ENCODE measurements around the gene RANBP1. TPM values are rescaled to one million over a fixed set of nuclear protein-coding genes. Genes with fewer than 3 reads are reported as not detected.

RANBP1 gene
- total and polyA plus RNA-seq, 9 of the 15 experiments (the other 6 are each of a cell fraction or from before 2014, with no cell fraction given), result 162 to 2,891 (median 1,289) TPM

DNA sequence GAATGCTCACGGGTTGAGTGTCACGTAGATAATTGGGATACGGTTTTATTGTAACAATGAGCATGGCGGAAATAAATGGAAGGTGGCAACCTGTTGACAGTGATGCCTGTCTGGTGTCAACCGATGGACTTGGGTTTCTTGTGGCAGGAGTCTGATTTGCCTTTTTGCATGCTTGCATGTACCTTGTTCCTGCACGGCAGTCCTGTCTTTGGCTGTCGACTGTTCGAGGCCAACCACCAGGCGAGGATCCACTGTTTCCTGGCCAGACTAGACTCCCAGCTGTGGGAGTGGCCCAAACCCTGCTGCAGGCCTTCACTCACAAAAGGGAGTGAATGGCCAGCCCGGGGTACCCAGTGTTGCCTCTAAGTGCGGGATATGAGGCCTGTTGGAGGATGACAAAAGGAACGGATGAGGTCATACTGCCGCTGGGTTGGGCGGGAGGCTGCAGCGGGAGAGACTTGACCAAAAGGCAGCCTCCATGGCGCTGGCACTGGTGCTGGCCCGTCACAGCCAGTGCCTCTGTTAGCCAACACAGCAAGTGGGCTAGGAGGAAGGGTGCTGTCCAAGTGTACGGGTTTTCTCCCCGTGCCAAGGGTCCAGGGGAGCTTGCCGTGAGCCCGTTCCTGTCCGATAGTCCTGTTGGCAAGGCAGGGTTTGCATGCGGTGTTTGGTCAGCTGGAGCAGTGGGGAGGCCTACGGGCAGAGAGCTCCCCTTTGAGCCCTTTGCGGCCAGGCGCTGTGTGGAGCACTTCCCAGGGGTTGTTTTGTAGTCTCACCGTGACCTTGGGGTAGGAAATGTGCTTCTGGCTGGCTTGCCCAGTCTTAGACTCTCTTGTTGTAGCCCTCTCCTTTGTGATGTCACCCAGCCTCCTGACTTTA lies 34.9 kb upstream of the RANBP1 start (continued):
- TF ChIP-seq, protein P1, sequence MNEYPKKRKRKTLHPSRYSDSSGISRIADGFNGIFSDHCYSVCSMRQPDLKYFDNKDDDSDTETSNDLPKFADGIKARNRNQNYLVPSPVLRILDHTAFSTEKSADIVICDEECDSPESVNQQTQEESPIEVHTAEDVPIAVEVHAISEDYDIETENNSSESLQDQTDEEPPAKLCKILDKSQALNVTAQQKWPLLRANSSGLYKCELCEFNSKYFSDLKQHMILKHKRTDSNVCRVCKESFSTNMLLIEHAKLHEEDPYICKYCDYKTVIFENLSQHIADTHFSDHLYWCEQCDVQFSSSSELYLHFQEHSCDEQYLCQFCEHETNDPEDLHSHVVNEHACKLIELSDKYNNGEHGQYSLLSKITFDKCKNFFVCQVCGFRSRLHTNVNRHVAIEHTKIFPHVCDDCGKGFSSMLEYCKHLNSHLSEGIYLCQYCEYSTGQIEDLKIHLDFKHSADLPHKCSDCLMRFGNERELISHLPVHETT (CRISPR knock-in tag; conservative IDR thresholded peaks at IDR 0.05 in 1 of 2, IDR thresholded peaks at IDR 0.05 in 1 of 2), result no peak
- TF ChIP-seq FOXP1 (CRISPR knock-in tag; IDR thresholded peaks at IDR 0.05), result no peak
- peak; percentile 75; the same call in 1 of the 2 replicates for TF ChIP-seq ZNF311 (CRISPR knock-in tag; IDR thresholded peaks at IDR 0.05)
- TF ChIP-seq, protein P2, sequence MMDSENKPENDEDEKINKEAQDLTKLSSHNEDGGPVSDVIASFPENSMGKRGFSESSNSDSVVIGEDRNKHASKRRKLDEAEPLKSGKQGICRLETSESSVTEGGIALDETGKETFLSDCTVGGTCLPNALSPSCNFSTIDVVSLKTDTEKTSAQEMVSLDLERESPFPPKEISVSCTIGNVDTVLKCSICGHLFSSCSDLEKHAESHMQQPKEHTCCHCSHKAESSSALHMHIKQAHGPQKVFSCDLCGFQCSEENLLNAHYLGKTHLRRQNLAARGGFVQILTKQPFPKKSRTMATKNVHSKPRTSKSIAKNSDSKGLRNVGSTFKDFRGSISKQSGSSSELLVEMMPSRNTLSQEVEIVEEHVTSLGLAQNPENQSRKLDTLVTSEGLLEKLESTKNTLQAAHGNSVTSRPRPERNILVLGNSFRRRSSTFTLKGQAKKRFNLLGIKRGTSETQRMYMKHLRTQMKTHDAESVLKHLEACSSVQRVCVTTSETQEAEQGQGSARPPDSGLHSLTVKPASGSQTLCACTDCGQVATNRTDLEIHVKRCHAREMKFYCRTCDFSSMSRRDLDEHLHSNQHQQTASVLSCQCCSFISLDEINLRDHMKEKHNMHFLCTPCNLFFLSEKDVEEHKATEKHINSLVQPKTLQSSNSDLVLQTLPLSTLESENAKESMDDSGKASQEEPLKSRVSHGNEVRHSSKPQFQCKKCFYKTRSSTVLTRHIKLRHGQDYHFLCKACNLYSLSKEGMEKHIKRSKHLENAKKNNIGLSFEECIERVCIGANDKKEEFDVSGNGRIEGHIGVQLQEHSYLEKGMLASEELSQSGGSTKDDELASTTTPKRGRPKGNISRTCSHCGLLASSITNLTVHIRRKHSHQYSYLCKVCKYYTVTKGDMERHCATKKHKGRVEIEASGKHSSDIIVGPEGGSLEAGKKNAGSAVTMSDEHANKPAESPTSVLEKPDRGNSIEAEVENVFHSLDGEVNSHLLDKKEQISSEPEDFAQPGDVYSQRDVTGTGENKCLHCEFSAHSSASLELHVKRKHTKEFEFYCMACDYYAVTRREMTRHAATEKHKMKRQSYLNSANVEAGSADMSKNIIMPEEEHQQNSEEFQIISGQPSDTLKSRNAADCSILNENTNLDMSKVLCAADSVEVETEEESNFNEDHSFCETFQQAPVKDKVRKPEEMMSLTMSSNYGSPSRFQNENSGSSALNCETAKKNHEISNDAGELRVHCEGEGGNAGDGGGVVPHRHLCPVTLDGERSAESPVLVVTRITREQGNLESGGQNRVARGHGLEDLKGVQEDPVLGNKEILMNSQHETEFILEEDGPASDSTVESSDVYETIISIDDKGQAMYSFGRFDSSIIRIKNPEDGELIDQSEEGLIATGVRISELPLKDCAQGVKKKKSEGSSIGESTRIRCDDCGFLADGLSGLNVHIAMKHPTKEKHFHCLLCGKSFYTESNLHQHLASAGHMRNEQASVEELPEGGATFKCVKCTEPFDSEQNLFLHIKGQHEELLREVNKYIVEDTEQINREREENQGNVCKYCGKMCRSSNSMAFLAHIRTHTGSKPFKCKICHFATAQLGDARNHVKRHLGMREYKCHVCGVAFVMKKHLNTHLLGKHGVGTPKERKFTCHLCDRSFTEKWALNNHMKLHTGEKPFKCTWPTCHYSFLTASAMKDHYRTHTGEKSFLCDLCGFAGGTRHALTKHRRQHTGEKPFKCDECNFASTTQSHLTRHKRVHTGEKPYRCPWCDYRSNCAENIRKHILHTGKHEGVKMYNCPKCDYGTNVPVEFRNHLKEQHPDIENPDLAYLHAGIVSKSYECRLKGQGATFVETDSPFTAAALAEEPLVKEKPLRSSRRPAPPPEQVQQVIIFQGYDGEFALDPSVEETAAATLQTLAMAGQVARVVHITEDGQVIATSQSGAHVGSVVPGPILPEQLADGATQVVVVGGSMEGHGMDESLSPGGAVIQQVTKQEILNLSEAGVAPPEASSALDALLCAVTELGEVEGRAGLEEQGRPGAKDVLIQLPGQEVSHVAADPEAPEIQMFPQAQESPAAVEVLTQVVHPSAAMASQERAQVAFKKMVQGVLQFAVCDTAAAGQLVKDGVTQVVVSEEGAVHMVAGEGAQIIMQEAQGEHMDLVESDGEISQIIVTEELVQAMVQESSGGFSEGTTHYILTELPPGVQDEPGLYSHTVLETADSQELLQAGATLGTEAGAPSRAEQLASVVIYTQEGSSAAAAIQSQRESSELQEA (IDR thresholded peaks at IDR 0.05; ENCODE audit: low read depth), result no peak
- TF ChIP-seq BCOR (IDR thresholded peaks at IDR 0.05), result no peak
- no peak for TF ChIP-seq GTF2E2 (tag; IDR thresholded peaks at IDR 0.05)
- TF ChIP-seq, protein P3, sequence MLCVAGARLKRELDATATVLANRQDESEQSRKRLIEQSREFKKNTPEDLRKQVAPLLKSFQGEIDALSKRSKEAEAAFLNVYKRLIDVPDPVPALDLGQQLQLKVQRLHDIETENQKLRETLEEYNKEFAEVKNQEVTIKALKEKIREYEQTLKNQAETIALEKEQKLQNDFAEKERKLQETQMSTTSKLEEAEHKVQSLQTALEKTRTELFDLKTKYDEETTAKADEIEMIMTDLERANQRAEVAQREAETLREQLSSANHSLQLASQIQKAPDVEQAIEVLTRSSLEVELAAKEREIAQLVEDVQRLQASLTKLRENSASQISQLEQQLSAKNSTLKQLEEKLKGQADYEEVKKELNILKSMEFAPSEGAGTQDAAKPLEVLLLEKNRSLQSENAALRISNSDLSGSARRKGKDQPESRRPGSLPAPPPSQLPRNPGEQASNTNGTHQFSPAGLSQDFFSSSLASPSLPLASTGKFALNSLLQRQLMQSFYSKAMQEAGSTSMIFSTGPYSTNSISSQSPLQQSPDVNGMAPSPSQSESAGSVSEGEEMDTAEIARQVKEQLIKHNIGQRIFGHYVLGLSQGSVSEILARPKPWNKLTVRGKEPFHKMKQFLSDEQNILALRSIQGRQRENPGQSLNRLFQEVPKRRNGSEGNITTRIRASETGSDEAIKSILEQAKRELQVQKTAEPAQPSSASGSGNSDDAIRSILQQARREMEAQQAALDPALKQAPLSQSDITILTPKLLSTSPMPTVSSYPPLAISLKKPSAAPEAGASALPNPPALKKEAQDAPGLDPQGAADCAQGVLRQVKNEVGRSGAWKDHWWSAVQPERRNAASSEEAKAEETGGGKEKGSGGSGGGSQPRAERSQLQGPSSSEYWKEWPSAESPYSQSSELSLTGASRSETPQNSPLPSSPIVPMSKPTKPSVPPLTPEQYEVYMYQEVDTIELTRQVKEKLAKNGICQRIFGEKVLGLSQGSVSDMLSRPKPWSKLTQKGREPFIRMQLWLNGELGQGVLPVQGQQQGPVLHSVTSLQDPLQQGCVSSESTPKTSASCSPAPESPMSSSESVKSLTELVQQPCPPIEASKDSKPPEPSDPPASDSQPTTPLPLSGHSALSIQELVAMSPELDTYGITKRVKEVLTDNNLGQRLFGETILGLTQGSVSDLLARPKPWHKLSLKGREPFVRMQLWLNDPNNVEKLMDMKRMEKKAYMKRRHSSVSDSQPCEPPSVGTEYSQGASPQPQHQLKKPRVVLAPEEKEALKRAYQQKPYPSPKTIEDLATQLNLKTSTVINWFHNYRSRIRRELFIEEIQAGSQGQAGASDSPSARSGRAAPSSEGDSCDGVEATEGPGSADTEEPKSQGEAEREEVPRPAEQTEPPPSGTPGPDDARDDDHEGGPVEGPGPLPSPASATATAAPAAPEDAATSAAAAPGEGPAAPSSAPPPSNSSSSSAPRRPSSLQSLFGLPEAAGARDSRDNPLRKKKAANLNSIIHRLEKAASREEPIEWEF (CRISPR knock-in tag; IDR thresholded peaks at IDR 0.05), result no peak
- no peak for TF ChIP-seq ZBTB7A (IDR thresholded peaks at IDR 0.05; ENCODE audit: borderline replicate concordance, control insufficient read depth, low read depth, low read length)

Measured in K562 (cell line).